Neural progenitor cell (in vitro differentiated cells): ENCODE measurements around the gene IFNLR1.

Experiments used
- CTCF ChIP-seq: fragments of 200-600 bp; sonication (generic); IDR thresholded peaks from 2 replicates; pipeline ENCODE4 v1.5.1; 2017; ENCODE audit warnings: antibody characterized with exemption, mild to moderate bottlenecking
- EZH2 ChIP-seq: fragments of 200-600 bp; sonication (generic); IDR thresholded peaks from 2 replicates; pipeline ENCODE4 v1.6.1; 2017; ENCODE audit warnings: antibody characterized with exemption, mild to moderate bottlenecking, moderate library complexity
- EZH2phosphoT487 ChIP-seq: fragments of 200-600 bp; sonication (generic); IDR thresholded peaks from 2 replicates; pipeline ENCODE4 v1.6.1; 2017; ENCODE audit warnings: antibody characterized with exemption

- TF ChIP-seq CTCF (no peak), EZH2 (no peak), EZH2phosphoT487 (no peak)
These were observed 76.3 kb downstream of the IFNLR1 start for GRCh38 chr1:24110642-24111261.
